HL-60/S4 treated with phorbol 12-myristate 13-acetate at 8.2 ng/mL for 4 days and 3 days (cell line): ENCODE measurements around the gene PELI1.
"Not testable (repeated sequence)": the region's sequence is repeated elsewhere in the genome, so short reads cannot be mapped to it uniquely, and the experiment has no call there.

ENCODE experiments used
- in situ Hi-C: fragments of 300-500 bp; cut with MboI; formaldehyde crosslinking; loops from 2 replicates; pipeline ENCODE4 v1.15.0; 2022; ENCODE audit warnings: low sequenced_read_pairs

Gene PELI1

DNA sequence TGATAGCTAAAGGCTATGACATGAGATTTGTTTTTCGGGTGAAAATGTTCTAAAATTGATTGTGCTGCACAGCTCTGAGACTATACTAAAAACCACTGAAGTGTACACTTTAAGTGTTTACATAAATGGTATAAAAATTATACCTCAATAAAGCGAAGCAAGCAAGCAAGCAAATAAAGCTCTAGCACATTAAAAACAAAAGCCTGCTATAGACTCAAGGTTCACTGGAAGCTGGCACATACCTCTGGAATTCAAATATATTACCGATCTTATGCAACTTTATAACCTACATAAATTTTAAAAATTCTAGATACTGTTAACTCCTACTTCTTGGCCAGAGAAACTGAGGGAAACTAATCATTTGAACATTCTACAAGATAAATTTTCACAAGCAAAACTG, 20.1 kb downstream of the PELI1 start:
- in situ Hi-C loops, result no loop called here

DNA sequence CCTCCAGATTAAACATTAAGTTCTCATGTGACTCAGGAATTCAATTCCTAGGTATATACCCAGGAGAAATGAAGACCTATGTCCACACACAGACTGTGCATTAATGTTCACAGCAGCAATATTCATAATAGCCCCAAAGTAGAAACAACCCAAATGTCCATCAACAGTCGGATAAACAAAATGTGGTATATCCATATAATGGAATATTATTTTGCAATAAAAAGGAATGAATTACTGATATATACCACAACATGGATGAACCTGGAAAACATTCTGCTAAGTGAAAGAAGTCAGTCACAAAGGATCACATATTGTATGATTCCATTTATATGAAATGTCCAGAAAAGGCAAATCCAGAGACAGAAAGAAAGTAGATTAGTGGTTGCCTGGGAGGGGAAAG, 20.5 kb downstream of the PELI1 start:
- in situ Hi-C loops, result no loop called here

DNA sequence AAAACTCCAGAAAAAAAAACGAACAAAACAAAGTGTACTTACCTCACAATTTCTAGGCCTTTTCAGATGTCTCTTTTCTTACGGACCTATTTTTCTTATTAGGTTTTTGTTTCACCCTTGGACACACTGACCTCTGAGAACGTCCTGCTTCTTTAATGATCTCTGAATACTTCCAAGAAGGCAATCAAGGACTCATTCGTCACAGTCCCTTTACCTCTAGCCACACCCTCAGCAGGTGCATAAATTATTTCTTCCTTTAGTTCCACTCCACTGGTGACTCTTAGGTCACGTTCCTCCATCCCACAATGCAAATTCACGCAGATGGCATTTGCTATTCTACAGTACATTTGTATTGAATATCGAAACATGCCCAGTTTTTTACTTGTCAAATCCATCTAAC, 21.9 kb downstream of the PELI1 start:
- in situ Hi-C loops, result no loop called here

DNA sequence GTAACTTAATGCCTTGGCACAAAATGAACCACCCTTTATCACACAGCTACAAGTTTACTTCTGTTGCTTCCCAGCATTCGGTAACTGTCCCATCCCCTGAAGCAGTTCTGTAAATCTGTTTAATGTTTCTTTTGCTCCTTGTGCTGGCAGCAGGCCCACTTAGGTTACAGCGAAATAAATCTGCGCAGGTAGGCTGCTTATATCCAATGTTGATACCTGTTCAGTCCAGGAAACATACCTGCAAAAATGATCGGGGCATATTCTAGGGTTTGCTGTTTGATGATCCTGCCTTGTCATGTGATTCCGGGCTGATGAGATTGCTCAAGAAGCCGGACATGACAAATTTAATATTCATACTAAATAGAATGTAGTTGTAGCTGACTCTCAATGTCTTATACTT, 23.3 kb downstream of the PELI1 start:
- in situ Hi-C loops, result no loop called here

DNA sequence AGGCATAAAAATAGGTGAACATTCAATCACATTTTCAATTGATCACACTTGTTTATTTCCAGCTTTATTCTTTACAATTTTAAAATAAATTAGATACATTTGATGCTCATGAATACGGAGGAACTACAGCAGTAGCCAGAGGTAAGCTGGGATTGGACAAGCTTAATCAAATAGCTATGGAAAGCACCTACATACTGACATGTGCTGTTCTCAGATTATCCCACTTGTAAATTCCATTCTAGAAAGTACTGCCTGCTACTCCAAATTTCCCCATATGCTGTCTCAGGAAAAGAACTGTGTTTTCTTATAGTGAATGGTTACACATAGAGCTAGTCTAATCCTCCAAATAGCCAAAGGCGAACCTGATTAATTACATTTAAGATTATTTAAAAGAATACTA, 24.2 kb downstream of the PELI1 start:
- in situ Hi-C loops, result no loop called here

DNA sequence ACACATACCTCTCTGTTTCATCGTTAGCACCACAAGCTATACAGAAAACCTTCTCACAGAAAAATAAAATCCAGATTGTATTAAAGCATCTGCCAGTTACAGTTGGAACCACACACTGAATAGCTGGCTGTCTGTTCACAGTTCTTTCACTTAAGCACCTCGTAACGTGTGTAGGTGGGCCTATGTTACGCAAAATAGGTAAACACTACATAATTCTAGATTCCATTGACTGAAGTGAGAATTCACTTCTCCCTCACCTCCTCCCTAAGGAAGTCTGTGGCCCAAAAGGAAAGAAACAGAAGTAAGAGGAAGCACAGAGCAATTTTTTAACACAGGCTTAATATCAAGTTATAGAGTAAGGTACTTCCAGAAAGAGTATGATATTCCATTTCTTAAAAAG, 24.9 kb downstream of the PELI1 start:
- in situ Hi-C loops, result no loop called here

DNA sequence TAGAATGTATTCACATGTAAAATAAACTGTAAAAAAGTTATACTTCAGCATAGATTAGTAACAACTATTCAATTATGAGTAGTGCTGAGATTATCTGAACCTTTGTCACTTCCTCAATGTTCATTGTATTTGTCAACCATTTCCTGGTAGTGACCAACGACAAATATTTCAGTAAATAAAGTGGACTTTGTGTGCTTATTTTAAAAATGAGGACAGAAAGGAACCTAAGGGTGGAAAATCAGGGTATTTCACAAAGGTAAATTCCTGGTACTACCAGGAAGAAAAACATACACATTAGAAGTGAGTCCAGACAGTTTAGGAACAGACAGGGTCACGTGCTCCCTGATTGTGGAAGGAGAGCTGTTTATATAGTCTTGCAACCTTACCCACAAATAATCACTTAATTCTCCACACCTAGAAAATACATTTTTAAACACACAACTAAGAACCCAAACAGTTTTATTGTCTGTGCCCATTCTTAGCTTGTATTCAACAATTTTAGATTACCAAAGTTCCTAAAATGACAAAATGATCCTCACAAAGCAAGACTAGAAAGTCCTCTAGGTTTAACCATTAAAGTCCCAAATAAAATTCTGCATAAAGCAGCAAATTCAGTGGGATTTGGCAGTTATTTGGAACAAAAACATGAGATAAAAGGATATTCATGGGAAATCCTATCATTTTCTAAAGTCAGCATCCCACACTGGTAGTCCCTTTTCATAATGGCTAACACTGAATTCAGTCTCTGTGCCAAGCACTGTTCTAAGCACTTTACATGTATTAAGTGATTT, 28.2 kb downstream of the PELI1 start:
- in situ Hi-C loops, result no loop called here

DNA sequence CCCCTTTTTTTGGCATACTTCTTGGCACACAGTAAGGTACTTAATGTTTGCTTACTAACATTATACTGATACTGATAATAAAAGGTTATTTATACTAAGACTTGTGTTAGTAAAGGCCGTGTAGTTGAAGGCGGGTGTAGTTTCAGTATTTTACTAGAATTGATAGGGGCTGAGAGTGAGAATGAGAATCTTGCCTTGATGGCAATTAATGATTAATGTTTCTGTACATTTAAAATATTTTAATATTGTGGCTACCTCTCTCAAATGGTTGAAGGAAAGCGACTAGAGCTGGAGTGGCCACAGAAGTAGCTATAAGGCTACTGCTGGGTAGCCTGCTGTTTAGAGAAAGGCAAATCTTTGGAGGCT, 29.3 kb downstream of the PELI1 start:
- in situ Hi-C loops, result no loop called here

DNA sequence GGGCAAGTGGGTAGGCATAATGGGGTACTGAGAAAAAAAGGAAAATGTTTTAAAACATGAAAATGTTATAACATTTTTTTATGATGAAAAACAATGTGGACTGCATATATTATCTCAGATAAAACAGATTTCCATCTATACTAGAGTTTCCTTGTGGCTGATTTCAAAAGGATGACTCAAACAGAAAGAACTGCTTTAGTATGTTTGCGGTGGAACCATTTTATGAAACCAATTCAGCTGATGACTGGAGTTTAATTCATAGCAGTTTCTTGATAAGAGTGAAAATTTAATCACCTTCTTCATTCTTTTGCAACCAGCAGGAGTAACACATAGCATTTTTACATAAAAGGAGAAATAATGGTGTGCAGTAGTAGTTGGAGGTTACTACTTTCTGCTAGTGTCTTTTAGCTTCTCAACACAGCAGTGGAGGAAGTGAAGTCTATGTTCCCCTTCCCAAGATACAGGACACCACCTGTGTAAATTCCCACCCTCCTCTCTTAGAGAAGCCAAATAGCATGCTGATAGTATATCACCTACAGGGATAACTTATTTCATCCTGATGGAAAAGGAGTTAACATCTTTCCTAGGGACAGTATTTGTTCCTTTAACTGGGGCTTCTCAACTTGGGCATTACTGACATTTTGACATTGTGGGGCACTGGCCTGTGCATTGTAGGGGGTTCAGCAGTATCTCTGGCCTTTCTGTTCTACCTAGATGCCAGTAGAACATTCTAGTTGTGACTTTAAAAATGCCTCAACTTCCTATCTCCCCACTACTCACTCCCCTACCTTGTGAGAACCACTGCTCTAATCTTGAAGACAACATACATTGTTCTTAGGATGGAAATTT, 29.9 kb downstream of the PELI1 start:
- in situ Hi-C loops, result no loop called here

DNA sequence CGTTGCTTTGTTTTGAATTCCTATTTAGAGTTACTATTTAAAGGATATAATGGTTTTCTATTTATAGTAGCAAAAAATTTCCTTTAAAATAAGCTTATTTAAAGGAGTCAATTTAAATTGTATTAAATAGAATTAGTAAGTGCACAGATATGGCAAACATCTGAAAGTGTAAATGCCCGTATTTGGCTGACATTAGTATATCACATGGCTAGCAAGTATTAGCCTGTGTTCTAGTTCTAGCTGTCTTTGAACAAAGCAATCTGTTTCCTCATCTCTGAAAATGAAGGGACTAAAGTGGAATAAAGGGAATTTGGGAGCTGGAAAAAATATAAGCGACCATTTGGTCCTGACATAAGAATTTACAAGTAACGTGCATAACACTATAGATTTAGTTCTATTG, 32.2 kb downstream of the PELI1 start:
- in situ Hi-C loops, result no loop called here

DNA sequence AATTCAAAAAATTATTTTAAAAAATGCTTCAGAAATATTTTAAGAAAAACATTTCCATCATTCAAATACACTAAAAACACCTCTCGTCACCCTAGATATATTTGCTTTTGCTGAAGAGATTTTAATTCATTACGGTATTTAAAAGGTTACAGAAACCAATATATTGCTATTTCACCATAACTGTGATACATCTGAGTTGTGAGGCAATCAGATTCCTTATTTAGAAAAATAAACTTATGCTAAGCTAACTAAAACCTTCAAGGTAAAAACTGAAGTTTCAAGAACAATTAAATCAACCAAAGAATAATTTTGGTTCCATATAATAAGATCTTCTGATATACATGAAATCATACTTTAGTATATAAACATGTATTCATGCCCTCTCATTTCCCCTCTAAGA, 32.8 kb downstream of the PELI1 start:
- in situ Hi-C loops, result no loop called here

DNA sequence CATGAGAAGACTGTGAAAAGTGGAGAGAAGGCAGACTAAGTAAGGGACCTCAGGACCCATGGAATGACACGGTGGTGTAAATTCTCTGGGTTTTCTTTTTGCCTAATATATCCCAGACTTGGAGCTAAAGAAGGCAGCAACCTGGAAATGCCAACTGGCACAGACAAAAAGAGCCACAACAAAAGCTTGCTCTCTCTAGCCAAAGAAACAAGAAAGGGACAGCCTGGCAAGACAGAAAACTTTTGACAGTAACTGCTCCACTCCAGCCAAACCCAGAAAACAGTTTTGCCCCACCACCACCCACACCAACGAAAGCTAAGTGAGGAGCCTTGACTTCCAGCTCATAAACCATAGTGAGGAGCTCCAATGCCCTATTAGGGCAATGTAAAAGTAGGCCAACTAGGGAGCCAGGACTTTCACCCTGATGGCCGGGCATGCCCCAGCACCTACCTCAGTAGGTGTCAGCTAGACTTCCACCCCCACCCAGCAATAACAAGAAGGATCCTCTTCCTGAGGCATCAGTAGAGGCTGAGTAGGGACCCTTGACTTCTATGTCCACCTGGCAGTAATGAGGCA, 35.5 kb downstream of the PELI1 start:
- in situ Hi-C loops, result no loop called here

DNA sequence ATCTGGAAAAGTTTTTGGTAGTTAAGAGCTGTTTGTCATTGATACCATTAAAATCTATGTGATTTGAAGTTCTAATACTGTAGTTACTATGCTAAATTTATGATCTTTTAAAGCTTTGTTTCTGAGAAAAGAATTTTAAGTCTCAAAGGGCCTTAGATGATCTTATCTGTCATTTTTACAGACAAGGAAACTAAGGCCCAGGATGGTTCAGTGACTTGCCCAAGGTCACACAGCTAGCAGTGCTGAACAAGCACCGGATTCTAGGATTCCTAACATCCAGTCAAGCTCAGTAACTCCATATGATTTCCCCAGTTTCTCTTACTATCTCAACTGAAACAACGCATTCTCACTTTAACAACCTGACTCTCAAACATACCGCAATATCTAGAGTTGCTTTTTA, 37.7 kb downstream of the PELI1 start:
- in situ Hi-C loops, result no loop called here

DNA sequence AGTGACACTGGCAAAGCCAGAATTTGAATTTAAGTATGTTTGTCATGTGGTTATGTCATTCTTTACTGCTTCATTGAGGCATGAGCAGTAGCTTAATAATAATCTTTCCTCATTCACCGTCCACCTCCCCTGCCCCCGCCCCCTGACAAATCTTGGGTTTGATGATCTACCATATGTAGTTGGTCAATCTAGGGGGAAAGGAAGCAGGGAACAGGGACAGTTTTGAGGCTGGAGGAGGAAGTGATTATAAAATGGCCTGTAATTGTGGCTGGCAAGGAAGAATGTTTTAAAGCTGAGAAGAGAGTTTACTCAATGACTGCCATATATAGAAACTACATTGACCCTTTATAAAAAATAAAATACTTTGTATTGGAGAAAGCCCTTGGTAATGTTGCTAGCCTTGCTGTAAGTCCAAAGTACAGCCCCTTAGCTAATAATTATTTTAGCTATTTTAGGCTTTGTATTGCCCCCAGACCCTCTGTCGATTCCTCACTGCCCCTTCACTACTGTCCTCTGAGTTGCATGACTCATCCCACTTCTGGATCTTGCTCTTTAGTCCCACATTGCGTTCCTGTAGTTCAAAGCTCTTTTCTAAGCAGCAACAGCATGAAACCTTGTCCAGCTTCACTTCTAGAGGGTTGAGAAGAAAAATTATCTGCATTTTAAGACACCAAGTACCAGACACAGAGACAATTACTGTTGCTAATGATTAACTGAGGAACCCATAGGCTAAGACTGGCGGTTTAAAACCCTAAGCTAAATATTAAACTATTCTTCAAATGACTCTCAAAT, 38.4 kb downstream of the PELI1 start:
- in situ Hi-C loops, result no loop called here

DNA sequence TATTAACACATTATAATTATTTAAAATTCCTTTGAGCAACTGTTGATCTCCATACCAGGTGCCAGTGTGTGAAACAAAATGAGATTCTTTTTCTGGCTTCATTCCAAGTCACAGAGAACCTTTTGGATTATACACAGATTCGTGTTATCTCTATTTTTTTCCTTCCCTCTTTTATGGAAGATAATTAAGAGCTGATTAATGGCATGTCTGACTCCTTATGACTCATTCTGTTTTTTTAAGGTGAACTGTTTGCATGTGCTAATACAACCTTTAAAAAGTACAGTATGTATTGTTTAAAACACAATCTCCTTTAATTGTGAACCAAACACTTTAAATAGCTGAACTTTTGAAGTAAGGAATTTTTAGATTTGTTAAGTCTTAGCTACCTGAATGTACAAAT, 39.3 kb downstream of the PELI1 start:
- in situ Hi-C loops, result no loop called here

DNA sequence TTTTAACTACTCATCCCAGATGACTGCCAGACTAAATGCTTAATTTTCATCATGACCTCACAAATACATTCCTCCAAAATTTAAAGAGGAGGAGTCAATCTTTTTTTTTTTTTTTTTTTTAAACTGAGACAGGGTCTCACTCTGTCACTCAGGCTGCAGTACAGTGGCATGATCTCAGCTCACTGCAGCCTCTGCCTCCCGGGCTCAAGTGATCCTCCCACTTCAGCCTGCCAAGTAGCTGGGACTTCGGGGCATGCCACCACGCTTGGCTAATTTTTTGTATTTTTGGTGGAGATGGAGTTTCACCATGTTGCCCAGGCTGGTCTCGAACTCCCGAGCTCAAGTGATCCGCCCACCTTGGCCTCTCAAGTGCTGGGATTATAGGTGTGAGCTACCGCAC, 41.5 kb downstream of the PELI1 start:
- in situ Hi-C loops, result not testable (repeated sequence)

DNA sequence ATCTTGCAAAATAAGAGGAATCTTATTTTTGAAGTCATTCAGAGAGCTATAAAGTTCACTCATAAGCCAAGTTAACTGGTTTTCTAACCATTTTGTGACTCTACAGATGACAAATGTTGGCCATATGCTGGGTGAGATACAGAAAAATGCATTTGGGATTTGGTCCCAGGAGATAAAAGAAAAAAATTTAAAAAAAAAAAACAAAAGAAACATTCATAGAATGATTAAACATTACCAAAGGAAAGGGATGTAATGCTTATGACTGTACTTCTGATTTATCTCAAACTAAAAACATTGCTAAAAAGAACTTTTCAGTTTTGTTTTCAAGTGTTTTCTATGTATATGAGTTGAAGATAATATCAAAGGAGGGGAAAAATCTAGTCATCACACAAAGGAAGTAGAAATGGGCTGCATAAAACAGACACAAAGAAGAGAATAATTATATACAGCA, 43.1 kb downstream of the PELI1 start:
- in situ Hi-C loops, result no loop called here

DNA sequence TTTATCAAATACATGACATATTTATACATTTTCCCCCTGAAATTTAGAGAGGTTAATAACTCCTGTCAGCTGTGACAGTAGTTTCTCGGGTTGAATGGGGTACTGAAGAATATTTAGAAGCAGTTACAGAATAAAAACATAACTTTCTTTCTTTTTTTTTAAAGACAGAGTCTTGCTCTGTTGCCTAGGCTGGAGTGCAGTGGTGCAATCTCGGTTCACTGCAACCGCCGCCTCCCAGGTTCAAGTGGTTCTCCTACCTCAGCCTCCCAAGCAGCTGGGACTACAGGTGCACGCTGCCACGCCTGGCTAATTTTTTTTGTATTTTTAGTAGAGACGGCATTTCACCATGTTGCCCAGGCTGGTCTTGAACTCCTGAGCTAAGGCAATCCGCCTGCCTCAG, 43.6 kb downstream of the PELI1 start:
- in situ Hi-C loops, result not testable (repeated sequence)

DNA sequence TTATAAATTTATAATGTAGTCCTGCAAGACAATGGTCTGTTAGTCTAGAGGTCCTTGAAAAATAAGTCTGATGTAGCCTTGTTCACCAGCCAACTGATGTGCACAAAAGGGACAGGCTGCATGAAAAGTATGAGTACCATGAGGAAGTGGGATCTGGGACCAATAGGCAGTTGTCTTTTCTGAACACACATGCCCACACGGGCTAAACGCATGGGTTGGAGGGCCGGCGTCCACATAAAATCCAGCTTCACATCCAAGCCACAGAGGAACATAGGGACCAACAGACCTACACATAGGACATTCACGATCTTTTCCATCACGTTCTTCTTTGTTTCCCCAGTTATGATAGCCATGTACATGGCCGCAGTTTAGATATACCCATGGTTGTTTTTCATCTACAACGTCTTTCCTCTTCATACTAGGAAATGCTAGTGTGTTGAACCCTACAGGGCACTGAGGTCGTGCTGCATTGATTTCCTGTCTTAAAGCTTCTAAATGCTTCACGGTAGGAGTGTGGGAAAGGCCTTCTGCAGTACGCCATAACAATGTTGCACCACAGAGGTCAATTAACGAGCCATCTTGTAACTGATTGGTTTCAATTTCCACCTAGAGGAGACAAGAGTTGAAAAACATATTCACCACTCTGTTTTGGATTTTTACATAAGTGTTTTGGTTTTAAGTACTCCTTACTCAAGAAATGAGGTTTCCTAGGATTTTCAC, 49.4 kb downstream of the PELI1 start:
- in situ Hi-C loops, result no loop called here

DNA sequence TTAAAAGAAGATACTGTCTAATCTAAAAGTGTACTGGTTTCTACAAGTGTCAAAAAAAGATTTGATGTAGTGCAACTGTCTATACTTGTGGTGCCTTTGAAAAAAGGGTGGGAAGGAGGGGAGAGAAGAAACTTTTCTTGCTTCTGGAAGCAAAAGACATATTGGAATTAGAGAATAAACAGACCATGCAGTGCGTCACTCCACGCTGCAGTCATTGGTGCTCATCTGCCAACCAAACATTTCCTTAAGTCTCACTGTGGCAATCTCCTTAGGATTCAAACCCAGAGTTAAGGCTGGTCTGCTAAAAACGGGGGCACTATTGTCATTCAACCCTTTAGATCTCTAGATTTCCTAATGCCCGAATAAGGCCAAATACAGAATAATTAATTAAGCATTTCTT, 50.9 kb downstream of the PELI1 start:
- in situ Hi-C loops, result no loop called here

DNA sequence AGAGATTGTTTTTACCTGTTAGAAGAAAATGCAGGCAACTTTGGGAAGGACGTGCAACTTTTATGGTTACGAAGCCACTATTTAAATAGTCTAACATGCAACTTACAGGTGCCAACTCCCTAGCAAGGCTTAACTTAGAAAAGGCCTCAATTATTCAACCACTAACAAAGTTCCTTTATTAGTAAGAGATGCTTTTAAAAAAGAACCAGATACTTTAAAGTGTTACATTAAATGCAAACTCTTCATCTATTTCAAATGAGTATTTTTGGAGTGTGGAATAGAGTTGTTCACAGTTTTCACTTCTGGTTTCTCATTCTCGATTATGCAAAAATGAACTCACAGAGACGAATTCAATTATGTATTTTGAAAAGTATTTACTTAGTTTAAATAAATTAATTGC, 51.7 kb downstream of the PELI1 start:
- in situ Hi-C loops, result no loop called here
